DMS79 treated with DMSO at 0.1 percent for 48 hours (cell line): Measurements from ENCODE around the gene SLC7A1.

Experiments
- DNase-seq: peaks from one replicate; lab custom pipeline; 2025; lab: John Stamatoyannopoulos, UW

Gene SLC7A1

GRCh38 chr13:29487466-29488454 is 107.7 kb downstream of the SLC7A1 start:
- DNase-seq, result no peak

DNA sequence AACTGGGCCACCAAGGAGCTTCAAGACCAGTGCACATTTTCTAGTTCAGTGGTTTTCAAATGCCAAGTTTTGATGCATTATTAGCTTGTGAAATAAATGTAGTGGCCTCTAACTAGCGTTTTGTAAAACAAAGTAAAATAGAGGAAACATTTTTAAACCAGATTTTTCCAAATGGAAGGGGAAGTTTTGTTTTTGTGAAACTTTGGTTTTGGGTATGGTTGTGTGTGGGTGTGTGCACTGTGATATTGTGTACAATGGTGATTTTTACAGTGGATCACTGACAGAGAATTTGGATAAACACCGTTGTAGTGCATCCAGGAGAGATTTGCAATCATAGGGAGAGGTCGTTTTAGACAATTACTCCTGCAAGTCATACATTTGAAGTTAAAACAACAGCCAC is 108.9 kb downstream of the SLC7A1 start:
- no peak for DNase-seq

DNA sequence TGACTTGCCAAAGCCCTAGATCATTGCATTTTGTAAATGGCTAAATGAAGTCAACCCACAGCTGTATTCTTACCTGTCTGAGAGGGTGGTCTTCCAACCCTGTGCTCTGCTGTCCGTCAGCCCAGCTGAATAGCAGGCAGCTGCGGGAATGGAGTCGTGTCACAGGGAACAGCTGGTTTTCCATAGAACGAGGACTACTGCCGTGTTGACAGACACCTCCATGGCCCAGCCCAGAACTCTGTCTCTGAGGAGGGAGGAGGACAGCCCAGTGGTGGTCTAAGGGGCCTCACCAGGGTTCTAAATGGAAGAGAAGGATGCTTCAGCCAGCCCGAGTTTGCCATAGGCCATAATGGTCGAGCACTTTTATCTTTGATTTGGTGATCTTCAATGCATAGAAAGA is 110.7 kb downstream of the SLC7A1 start:
- no peak for DNase-seq

- DNase-seq, result peak; percentile 65
Observed at GRCh38 chr13:29484236-29484635, 111.3 kb downstream of the SLC7A1 start.

DNA sequence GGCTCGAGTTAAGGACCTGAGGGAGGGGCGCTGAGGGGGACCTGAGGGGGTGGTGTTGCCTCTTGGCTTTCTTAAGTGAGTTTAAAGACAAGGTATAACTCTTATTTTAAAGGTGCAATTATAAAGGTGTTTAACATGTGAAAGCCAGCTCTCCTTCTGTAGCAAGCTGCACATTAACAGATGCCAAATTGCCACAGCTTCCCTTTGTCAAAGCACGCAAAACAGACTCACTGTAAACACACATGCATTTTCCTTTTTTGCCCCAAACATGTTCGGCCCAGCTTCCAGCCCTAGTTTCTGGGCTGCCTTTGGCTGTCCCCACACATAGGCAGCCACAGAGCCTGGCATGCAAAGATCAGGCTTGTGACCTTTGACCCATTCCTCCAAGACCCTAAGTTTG is 111.9 kb downstream of the SLC7A1 start:
- DNase-seq, result no peak

- peak; percentile 73 for DNase-seq
Observed at GRCh38 chr13:29483211-29483610, 112.3 kb downstream of the SLC7A1 start.

- DNase-seq, result no peak
Observed at GRCh38 chr13:29482504-29482903, 113.0 kb downstream of the SLC7A1 start.

GRCh38 chr13:29481603-29482002 is 113.9 kb downstream of the SLC7A1 start:
- no peak for DNase-seq

DNA sequence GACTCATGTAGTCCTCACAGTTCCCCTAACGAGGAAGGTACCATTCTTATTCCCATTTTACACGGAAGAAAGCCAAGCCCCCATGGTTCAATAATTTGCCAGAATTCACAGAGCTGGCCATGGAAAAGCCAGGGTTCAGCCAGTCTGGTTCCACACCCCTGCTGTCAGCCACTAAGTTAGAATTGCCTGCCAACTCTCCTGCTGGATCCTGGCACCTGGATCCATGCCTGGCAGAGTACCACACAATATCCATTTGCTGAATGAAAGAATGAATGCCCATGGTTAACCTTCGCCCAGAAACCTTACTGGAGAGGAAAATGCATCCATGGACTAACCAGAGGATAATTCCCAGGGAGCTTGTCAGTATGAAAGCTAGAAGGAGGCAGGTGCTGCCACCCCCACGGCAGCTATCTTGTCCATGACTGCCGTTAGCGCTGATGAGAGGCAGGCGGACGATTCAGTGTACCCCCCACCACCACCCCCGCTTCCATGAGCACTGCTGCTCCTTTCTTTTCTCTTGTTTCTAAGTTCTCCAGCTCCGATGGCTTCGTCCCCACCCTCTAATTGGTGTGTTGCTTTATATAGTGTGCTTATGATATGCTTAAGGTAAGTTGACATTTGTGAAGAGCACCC is 114.5 kb downstream of the SLC7A1 start:
- no peak for DNase-seq

DNA sequence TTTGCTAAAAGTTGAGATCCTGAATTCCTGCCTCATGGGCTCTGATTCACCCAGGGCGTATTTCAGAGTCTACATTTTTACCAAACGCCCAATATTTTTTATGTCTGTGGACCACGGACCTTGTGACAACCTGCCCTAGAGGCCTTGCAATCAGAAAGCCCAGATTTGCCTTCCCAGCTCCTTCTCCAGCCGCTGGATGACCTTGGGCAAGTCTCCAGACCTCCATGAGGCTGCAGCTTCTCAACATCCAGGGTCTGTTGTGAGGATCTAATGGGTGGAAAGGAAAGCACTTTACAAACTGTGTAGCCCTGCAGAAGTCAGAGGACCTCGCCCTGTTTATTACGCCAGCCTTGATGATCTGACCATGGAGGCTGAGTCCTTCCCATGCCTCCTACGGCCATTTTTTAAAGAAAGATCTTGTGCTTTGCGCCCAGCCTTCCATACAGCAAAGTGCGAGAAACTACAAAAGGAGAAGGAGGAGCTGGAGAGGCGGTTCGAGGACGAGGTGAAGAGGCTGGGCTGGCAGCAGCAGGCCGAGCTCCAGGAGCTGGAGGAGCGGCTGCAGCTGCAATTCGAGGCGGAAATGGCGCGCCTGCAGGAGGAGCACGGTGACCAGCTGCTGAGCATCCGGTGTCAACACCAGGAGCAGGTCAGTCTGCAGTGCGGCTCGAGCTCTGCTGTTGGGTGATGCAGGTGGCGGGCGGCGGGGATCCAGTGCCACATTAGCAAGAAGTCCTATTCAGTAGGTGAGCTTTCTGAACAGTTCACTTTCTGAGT is 115.6 kb downstream of the SLC7A1 start:
- DNase-seq, result no peak

- DNase-seq, result no peak
Observed at GRCh38 chr13:29476046-29476445, 119.4 kb downstream of the SLC7A1 start.

DNA sequence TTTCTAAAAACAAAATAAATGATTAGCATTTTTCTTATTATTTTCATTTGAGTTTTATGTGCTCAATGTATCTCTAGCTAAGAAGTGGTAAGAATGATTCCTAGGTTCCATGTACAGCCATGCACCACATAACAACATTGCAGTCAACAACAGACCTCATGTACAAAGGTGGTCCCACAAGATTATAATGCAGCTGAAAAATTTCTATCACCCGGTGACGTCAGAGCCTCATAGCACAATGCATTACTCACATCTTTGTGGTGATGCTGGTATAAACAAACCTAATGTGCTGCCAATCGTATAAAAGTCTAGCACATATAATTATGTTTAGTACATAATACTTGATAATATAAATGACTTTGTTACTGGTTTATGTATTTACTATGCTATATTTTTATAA is 120.5 kb downstream of the SLC7A1 start:
- no peak for DNase-seq

DNA sequence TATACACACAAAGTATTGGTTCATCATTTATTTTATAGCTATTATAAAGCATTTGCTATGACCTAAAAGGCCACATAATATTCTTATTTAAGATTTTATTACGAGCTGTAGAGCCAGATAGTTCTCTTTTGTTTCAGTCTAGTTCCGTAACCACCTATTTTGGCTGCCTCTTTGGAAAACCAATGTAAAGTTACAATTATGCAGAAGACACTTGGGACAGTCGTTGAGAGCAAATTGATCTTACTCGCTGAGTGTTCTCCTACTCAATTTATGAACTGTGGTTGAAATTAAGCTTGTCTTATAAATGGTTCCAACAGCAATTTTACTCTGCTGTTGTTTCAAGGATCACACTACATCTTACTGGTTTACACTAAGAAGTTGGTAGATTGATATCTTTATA is 122.3 kb downstream of the SLC7A1 start:
- DNase-seq, result no peak

DNA sequence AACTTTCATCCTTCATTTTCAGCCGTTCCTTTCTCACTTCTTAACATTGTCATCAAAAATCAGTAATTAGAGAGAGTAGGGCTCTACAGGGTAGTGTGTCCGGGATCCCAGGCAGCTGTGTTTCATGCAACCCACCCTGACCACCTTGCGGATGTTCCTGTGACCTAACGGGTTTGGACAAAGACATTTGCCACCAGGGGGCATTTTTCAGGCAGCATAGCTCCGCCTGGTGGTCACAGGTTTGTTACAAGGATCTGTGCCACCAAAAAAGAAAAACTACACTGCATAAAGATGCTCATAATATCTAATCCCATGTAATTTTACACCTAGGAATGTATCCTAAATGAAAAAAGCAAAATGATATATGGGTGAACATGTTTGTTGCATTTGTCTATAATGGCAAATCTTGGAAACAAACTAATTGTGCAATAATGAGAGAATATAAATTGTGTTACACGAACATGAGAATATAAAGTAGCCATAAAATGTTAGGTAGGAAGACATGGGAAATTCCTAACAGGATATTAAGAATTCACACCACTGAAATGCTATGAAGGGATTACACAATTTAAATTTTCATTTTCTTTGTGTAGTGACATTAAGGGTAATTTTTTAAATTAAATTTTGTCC is 123.0 kb downstream of the SLC7A1 start:
- DNase-seq, result no peak

- DNase-seq, result no peak
Observed at GRCh38 chr13:29471551-29471950, 123.9 kb downstream of the SLC7A1 start.

DNA sequence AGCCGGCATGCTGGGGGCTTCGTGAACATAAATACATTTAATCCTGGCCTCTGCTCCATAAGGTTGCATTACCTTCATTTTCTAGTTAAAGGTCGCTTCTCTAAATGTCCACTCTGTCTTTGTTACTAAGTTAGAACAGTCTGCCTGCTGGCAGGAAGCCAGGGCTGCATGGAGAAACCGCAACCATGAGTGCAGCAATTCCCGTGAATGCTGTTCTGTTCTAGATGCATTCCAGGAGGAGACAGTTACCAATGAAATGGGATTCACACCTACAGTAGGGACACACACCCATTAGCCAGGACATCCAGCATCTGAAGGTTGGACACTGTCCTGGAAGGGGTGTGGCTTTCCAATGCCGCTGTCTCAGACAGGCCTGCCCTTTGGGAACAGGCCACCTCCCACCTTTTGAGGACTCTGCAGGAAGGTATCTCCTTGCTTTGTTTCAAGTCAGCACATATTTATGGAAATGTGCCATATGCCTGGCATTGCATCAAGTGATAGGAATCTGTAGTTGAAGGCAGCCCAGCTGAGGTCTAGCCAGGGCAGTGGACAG is 129.7 kb downstream of the SLC7A1 start:
- no peak for DNase-seq

- DNase-seq, result no peak
Observed at GRCh38 chr13:29464105-29464679, 131.3 kb downstream of the SLC7A1 start.

DNA sequence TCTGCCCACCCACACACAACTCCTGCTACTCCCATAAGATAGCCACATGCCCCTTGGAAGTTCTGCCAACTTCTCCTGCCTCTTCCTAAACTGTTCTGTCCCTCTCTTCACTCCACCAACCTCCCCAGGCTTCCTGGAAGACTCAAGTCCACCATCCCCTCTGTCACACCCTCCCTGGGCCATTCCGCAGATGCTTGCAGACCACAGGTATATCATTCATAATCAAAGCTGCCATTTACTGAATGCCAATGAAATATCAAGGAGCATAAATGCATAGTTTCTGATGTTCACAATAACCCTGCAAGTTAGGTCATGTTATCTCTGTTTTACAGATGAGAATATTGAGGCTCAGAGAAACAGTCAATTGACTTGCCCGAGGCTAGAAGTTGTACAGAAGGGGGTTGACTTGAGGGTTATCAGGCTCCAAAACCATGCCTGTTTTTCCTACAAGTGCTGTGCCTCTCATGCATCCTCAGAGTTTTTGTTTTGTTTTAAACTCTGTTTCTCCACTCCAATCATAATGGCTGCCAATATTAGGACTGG is 135.6 kb downstream of the SLC7A1 start:
- no peak for DNase-seq
